ENCODE results near the gene ZNF346. TPM values are rescaled to one million over a fixed set of nuclear protein-coding genes. Genes with fewer than 3 reads are reported as not detected.

Gene ZNF346
- total and polyA plus RNA-seq, 8 donors, result 4.7 to 122 (median 16.4) TPM

GRCh38 chr5:177100714-177101121 is 78.2 kb downstream of the ZNF346 start:
- Histone ChIP-seq H3K4me3 (no peak overlapping the region), H3K36me3 (no peaks in the 10 kb centered on the region), H3K9me3 (no peaks in the 10 kb centered on the region), H3K27ac (peak overlapping the region in 1 of 5 donors; percentile 10), H3K4me1 (peaks cover 5 to 24% (median 18%) of the 10 kb centered on the region in 4 donors), H3K27me3 (peaks cover 0 to 25% (median 0%) of the 10 kb centered on the region in 3 donors)
- WGBS, 5 donors, result 40 to 61% (median 51%) methylated on average over 2 to 6 of the region's 6 CpGs
- intact Hi-C loops (cut with DNase I; ENCODE audit: low total_unique reads), result no loop called here
- TF ChIP-seq CTCF (IDR thresholded peaks at IDR 0.05) (no peak), POLR2AphosphoS5 (IDR thresholded peaks at IDR 0.05) (no peak), EP300 (IDR thresholded peaks at IDR 0.05) (no peak), POLR2A (IDR thresholded peaks at IDR 0.05) (no peak)
- no peak for DNase-seq

- TF ChIP-seq CTCF (IDR thresholded peaks at IDR 0.05) (no peak), EP300 (IDR thresholded peaks at IDR 0.05) (no peak), POLR2A (IDR thresholded peaks at IDR 0.05) (no peak), POLR2AphosphoS5 (IDR thresholded peaks at IDR 0.05) (no peak)
- no peak overlapping the region for H3K4me3 ChIP-seq
- DNase-seq, result no peak
- no peaks in the 10 kb centered on the region for H3K36me3 ChIP-seq
- H3K9me3 ChIP-seq, result no peaks in the 10 kb centered on the region
- H3K27me3 ChIP-seq, result peaks cover 0 to 25% (median 0%) of the 10 kb centered on the region in 3 donors
- intact Hi-C loops (cut with DNase I; ENCODE audit: low total_unique reads), result no loop called here
- no peak overlapping the region for H3K27ac ChIP-seq
- H3K4me1 ChIP-seq, result peaks cover 0 to 7% (median 4%) of the 10 kb centered on the region in 4 donors
- 58 to 79% (median 67%) methylated on average over 9 of the region's 9 CpGs for WGBS, 5 donors
Measured at GRCh38 chr5:177103523-177104253, 81.2 kb downstream of the ZNF346 start.

GRCh38 chr5:177105691-177106476 is 83.4 kb downstream of the ZNF346 start:
- intact Hi-C loops (cut with DNase I; ENCODE audit: low total_unique reads), result no loop called here
- H3K27me3 ChIP-seq, result peaks cover 0 to 21% (median 0%) of the 10 kb centered on the region in 3 donors
- no peaks in the 10 kb centered on the region for H3K36me3 ChIP-seq
- WGBS, 5 donors, result 73 to 82% (median 78%) methylated on average over 20 to 24 of the region's 24 CpGs
- DNase-seq, result no peak
- H3K4me3 ChIP-seq, result no peak overlapping the region
- no peaks in the 10 kb centered on the region for H3K9me3 ChIP-seq
- TF ChIP-seq EP300 (IDR thresholded peaks at IDR 0.05), result no peak
- no peak for TF ChIP-seq POLR2A (IDR thresholded peaks at IDR 0.05)
- TF ChIP-seq POLR2AphosphoS5 (IDR thresholded peaks at IDR 0.05), result no peak
- no peak for TF ChIP-seq CTCF (IDR thresholded peaks at IDR 0.05)
- peaks cover 0 to 12% (median 2%) of the 10 kb centered on the region in 4 donors for H3K4me1 ChIP-seq
- no peak overlapping the region for H3K27ac ChIP-seq

- no peak for DNase-seq
- Histone ChIP-seq H3K9me3 (no peaks in the 10 kb centered on the region), H3K36me3 (no peaks in the 10 kb centered on the region), H3K4me3 (no peak overlapping the region), H3K27me3 (peaks cover 0 to 14% (median 0%) of the 10 kb centered on the region in 3 donors), H3K27ac (no peak overlapping the region), H3K4me1 (peaks cover 0 to 20% (median 8%) of the 10 kb centered on the region in 4 donors)
- WGBS, 5 donors, result 46 to 78% (median 69%) methylated on average over 4 of the region's 4 CpGs
- intact Hi-C loops (cut with DNase I; ENCODE audit: low total_unique reads), result no loop called here
- no peak for TF ChIP-seq POLR2A (IDR thresholded peaks at IDR 0.05)
- TF ChIP-seq POLR2AphosphoS5 (IDR thresholded peaks at IDR 0.05), result no peak
- no peak for TF ChIP-seq CTCF (IDR thresholded peaks at IDR 0.05)
- TF ChIP-seq EP300 (IDR thresholded peaks at IDR 0.05), result no peak
Measured at GRCh38 chr5:177107159-177107558, 84.7 kb downstream of the ZNF346 start.
